Astrocyte of the spinal cord (primary cell): ENCODE data around the gene CC2D1A.

ENCODE experiments used
- DNase-seq: peaks from one replicate; pipeline ENCODE4 v3.0.0; 2011; ENCODE audit warnings: low read depth, low spot score
- H3K4me3 ChIP-seq: 2 replicates; pipeline ENCODE4 v1.5.1; 2011; ENCODE audit warnings: low read depth, mild to moderate bottlenecking, low read length, moderate library complexity
- CTCF ChIP-seq: IDR thresholded peaks from 2 replicates; pipeline ENCODE4 v1.5.1; 2012; ENCODE audit warnings: low read depth, mild to moderate bottlenecking, low read length, inconsistent platforms
- in situ Hi-C: cut with HindIII; loops from 2 replicates; pipeline ENCODE4 v1.10.0; 2017; ENCODE audit warnings: low sequenced_read_pairs

The CC2D1A gene

GRCh38 chr19:13959962-13960862, 54.2 kb downstream of the CC2D1A start:
- no peak overlapping the region for H3K4me3 ChIP-seq
- no peak for DNase-seq
- in situ Hi-C loops: no loop called here
- TF ChIP-seq CTCF: peak; percentile 37

- TF ChIP-seq CTCF: no peak
- H3K4me3 ChIP-seq: no peak overlapping the region
- DNase-seq: no peak
- in situ Hi-C loops: no loop called here
Measured at GRCh38 chr19:13960863-13961784, 55.1 kb downstream of the CC2D1A start.

- in situ Hi-C loops: no loop called here
- DNase-seq: no peak
- H3K4me3 ChIP-seq: no peak overlapping the region
- no peak for TF ChIP-seq CTCF
Measured at GRCh38 chr19:13961826-13962698, 56.1 kb downstream of the CC2D1A start.

- H3K4me3 ChIP-seq: no peak overlapping the region
- peak; percentile 66 for DNase-seq
- no peak for TF ChIP-seq CTCF
- in situ Hi-C loops: no loop called here
Measured at GRCh38 chr19:13962699-13963602, 57.0 kb downstream of the CC2D1A start.

- no peak for DNase-seq
- in situ Hi-C loops: no loop called here
- no peak for TF ChIP-seq CTCF
- H3K4me3 ChIP-seq: no peak overlapping the region
Measured at GRCh38 chr19:13963603-13964105, 57.7 kb downstream of the CC2D1A start.
